GM23338 (cell line): Measurements from ENCODE around the gene KIAA1671.

Experiments used
- CREB1 ChIP-seq: fragments of 250-450 bp; sonication (Bioruptor Pico); IDR thresholded peaks from 2 replicates; pipeline ENCODE4 v1.5.0; 2020; ENCODE audit warnings: low read depth, mild to moderate bottlenecking, moderate library complexity
- CTCF ChIP-seq, 2 experiments: fragments of 200-600 bp in 1 of 2; sonication (generic) in 1 of 2; conservative IDR thresholded peaks; 2 replicates each; pipeline versions ENCODE4 v1.5.1 to v1.6.1; 2016 to 2017; ENCODE audit warnings: antibody characterized with exemption in 2 of 2, low read depth in 2 of 2, mild to moderate bottlenecking in 2 of 2, moderate library complexity in 1 of 2
- ETS1 ChIP-seq: IDR thresholded peaks from 2 replicates; pipeline ENCODE4 v1.6.1; 2016; ENCODE audit warnings: antibody characterized with exemption
- EZH2 ChIP-seq: fragments of 200-600 bp; sonication (generic); IDR thresholded peaks from one replicate; pipeline ENCODE4 v1.8.0; 2017; ENCODE audit warnings: antibody characterized with exemption, mild to moderate bottlenecking, low read depth; ENCODE audit not compliant: unreplicated experiment
- EZH2phosphoT487 ChIP-seq: fragments of 200-600 bp; sonication (generic); IDR thresholded peaks from one replicate; pipeline ENCODE4 v1.8.1; 2018; ENCODE audit warnings: antibody characterized with exemption; ENCODE audit not compliant: unreplicated experiment
- JUNB ChIP-seq: IDR thresholded peaks from one replicate; pipeline ENCODE4 v1.6.1; 2016; ENCODE audit warnings: antibody characterized with exemption; ENCODE audit not compliant: unreplicated experiment
- NANOG ChIP-seq: IDR thresholded peaks from 2 replicates; pipeline ENCODE4 v1.6.1; 2016; ENCODE audit warnings: antibody characterized with exemption, borderline replicate concordance
- POLR2AphosphoS5 ChIP-seq: IDR thresholded peaks from 2 replicates; pipeline ENCODE4 v1.6.1; 2016; ENCODE audit warnings: antibody characterized with exemption, low read depth
- REST ChIP-seq: IDR thresholded peaks from one replicate; pipeline ENCODE4 v1.6.1; 2018; ENCODE audit warnings: antibody characterized with exemption; ENCODE audit not compliant: unreplicated experiment
- STAT1 ChIP-seq: IDR thresholded peaks from one replicate; pipeline ENCODE4 v1.6.1; 2016; ENCODE audit warnings: antibody characterized with exemption; ENCODE audit not compliant: unreplicated experiment
- ZNF114 ChIP-seq: fragments of 250-450 bp; sonication (Bioruptor Pico); IDR thresholded peaks from 2 replicates; pipeline ENCODE4 v1.5.0; 2020; ENCODE audit warnings: mild to moderate bottlenecking, moderate library complexity
- ZNF331 ChIP-seq: fragments of 250-450 bp; sonication (Bioruptor Pico); IDR thresholded peaks from 2 replicates; pipeline ENCODE4 v1.5.0; 2020; ENCODE audit warnings: low read depth, mild to moderate bottlenecking, moderate library complexity

- no peak for TF ChIP-seq CTCF (conservative IDR thresholded peaks at IDR 0.05; ENCODE audit: low read depth in 2 of 2)
- no peak for TF ChIP-seq REST
- no peak for TF ChIP-seq EZH2phosphoT487
- TF ChIP-seq EZH2, result no peak
- no peak for TF ChIP-seq NANOG
- TF ChIP-seq CREB1 (CRISPR knock-in tag), result no peak
- no peak for TF ChIP-seq POLR2AphosphoS5
- TF ChIP-seq ETS1, result no peak
- TF ChIP-seq JUNB, result no peak
- TF ChIP-seq ZNF114, result no peak
- TF ChIP-seq STAT1, result no peak
- TF ChIP-seq ZNF331 (CRISPR knock-in tag), result no peak
Observed at GRCh38 chr22:25012741-25013143, 60.2 kb downstream of the KIAA1671 start.
